Muscle layer of duodenum (tissue), 2 donors: ENCODE results near the gene OXER1.

ENCODE experiments used
- H3K27ac ChIP-seq: one replicate; pipeline ENCODE4 v1.7.0; 2013; ENCODE audit warnings: mild to moderate bottlenecking, low read length
- H3K27me3 ChIP-seq: one replicate; pipeline ENCODE4 v1.7.0; 2013; ENCODE audit warnings: low read depth, mild to moderate bottlenecking, control low read depth, low read length
- H3K36me3 ChIP-seq, 2 donors: one replicate each; pipeline ENCODE4 v1.7.0; 2013; ENCODE audit warnings: low read length in 2 of 2, control low read depth in 1 of 2, mild to moderate bottlenecking in 1 of 2; ENCODE audit not compliant: insufficient read depth in 2 of 2, control insufficient read depth in 1 of 2
- H3K4me1 ChIP-seq, 2 donors: one replicate each; pipeline ENCODE4 v1.7.0; 2013; ENCODE audit warnings: low read length in 2 of 2, mild to moderate bottlenecking in 2 of 2, control low read depth in 1 of 2, moderate library complexity in 1 of 2; ENCODE audit not compliant: insufficient read depth in 2 of 2, control insufficient read depth in 1 of 2
- H3K4me3 ChIP-seq, 2 donors: one replicate each; pipeline ENCODE4 v1.7.0; 2013; ENCODE audit warnings: low read length in 2 of 2, low read depth in 1 of 2, mild to moderate bottlenecking in 1 of 2
- H3K9me3 ChIP-seq, 2 donors: one replicate each; pipeline ENCODE4 v1.7.0; 2013; ENCODE audit warnings: low read length in 2 of 2, control low read depth in 1 of 2, mild to moderate bottlenecking in 1 of 2; ENCODE audit not compliant: control insufficient read depth in 1 of 2
- donor health status: healthy.

The OXER1 gene

GRCh38 chr2:42802150-42802549, 38.2 kb upstream of the OXER1 start:
- Histone ChIP-seq H3K4me3 (no peak overlapping the region), H3K27ac (no peak overlapping the region), H3K9me3 (no peaks in the 10 kb centered on the region), H3K4me1 (peaks cover 0 to 10% of the 10 kb centered on the region in 2 donors), H3K27me3 (no peaks in the 10 kb centered on the region), H3K36me3 (no peaks in the 10 kb centered on the region)

GRCh38 chr2:42801381-42801780, 37.4 kb upstream of the OXER1 start:
- peaks cover 0 to 10% of the 10 kb centered on the region in 2 donors for H3K4me1 ChIP-seq
- H3K27me3 ChIP-seq = no peaks in the 10 kb centered on the region
- no peak overlapping the region for H3K4me3 ChIP-seq
- no peaks in the 10 kb centered on the region for H3K9me3 ChIP-seq
- H3K36me3 ChIP-seq = no peaks in the 10 kb centered on the region
- H3K27ac ChIP-seq = no peak overlapping the region

- Histone ChIP-seq H3K9me3 (no peaks in the 10 kb centered on the region), H3K36me3 (no peaks in the 10 kb centered on the region), H3K27ac (no peak overlapping the region), H3K4me1 (peaks cover 0 to 10% of the 10 kb centered on the region in 2 donors), H3K4me3 (no peak overlapping the region), H3K27me3 (no peaks in the 10 kb centered on the region)
Measured at GRCh38 chr2:42800981-42801380, 37.0 kb upstream of the OXER1 start.

- Histone ChIP-seq H3K4me3 (no peak overlapping the region), H3K9me3 (no peaks in the 10 kb centered on the region), H3K27me3 (no peaks in the 10 kb centered on the region), H3K4me1 (peaks cover 4 to 10% of the 10 kb centered on the region in 2 donors), H3K27ac (no peak overlapping the region), H3K36me3 (no peaks in the 10 kb centered on the region)
Measured at GRCh38 chr2:42800461-42800962, 36.6 kb upstream of the OXER1 start.

GRCh38 chr2:42799881-42800280, 35.9 kb upstream of the OXER1 start:
- H3K4me1 ChIP-seq = peaks cover 4 to 10% of the 10 kb centered on the region in 2 donors

GRCh38 chr2:42797281-42797680, 33.3 kb upstream of the OXER1 start:
- H3K36me3 ChIP-seq = no peaks in the 10 kb centered on the region
- H3K27me3 ChIP-seq = no peaks in the 10 kb centered on the region
- H3K4me3 ChIP-seq = no peak overlapping the region
- H3K27ac ChIP-seq = no peak overlapping the region
- H3K9me3 ChIP-seq = no peaks in the 10 kb centered on the region
- peaks cover 4 to 10% of the 10 kb centered on the region in 2 donors for H3K4me1 ChIP-seq

More at GRCh38 chr2:42799881-42800280, 35.9 kb upstream of the OXER1 start:
- Histone ChIP-seq H3K36me3 (no peaks in the 10 kb centered on the region), H3K9me3 (no peaks in the 10 kb centered on the region), H3K27me3 (no peaks in the 10 kb centered on the region), H3K4me3 (no peak overlapping the region), H3K27ac (no peak overlapping the region)

- Histone ChIP-seq H3K27me3 (no peaks in the 10 kb centered on the region), H3K4me1 (peaks cover 4 to 13% of the 10 kb centered on the region in 2 donors), H3K36me3 (no peaks in the 10 kb centered on the region), H3K27ac (no peak overlapping the region), H3K9me3 (no peaks in the 10 kb centered on the region), H3K4me3 (no peak overlapping the region)
Measured at GRCh38 chr2:42796427-42797248, 32.7 kb upstream of the OXER1 start.

GRCh38 chr2:42795841-42796301, 31.9 kb upstream of the OXER1 start:
- no peaks in the 10 kb centered on the region for H3K36me3 ChIP-seq
- H3K27me3 ChIP-seq = no peaks in the 10 kb centered on the region
- no peak overlapping the region for H3K4me3 ChIP-seq
- H3K27ac ChIP-seq = peak overlapping the region; percentile 19
- H3K4me1 ChIP-seq = peaks cover 4 to 13% of the 10 kb centered on the region in 2 donors
- H3K9me3 ChIP-seq = no peaks in the 10 kb centered on the region

GRCh38 chr2:42795275-42795674, 31.3 kb upstream of the OXER1 start:
- Histone ChIP-seq H3K4me3 (no peak overlapping the region), H3K9me3 (no peaks in the 10 kb centered on the region), H3K27ac (no peak overlapping the region), H3K4me1 (peaks cover 4 to 13% of the 10 kb centered on the region in 2 donors), H3K36me3 (no peaks in the 10 kb centered on the region), H3K27me3 (no peaks in the 10 kb centered on the region)

GRCh38 chr2:42794271-42795046, 30.5 kb upstream of the OXER1 start:
- no peaks in the 10 kb centered on the region for H3K9me3 ChIP-seq
- peak overlapping the region in 1 of 2 donors; percentile 65 for H3K4me3 ChIP-seq
- peaks cover 4 to 17% of the 10 kb centered on the region in 2 donors for H3K4me1 ChIP-seq
- H3K36me3 ChIP-seq = no peaks in the 10 kb centered on the region
- no peaks in the 10 kb centered on the region for H3K27me3 ChIP-seq
- H3K27ac ChIP-seq = no peak overlapping the region
